Fibroblast of peridontal ligament (primary cell): ENCODE measurements around the gene PDX1.
"Not testable (repeated sequence)": the region's sequence is repeated elsewhere in the genome, so short reads cannot be mapped to it uniquely, and the experiment has no call there.

Experiments
- DNase-seq: peaks from one replicate; pipeline ENCODE4 v3.0.0-alpha.2; 2010; ENCODE audit errors: extremely low read depth

Gene PDX1

DNA sequence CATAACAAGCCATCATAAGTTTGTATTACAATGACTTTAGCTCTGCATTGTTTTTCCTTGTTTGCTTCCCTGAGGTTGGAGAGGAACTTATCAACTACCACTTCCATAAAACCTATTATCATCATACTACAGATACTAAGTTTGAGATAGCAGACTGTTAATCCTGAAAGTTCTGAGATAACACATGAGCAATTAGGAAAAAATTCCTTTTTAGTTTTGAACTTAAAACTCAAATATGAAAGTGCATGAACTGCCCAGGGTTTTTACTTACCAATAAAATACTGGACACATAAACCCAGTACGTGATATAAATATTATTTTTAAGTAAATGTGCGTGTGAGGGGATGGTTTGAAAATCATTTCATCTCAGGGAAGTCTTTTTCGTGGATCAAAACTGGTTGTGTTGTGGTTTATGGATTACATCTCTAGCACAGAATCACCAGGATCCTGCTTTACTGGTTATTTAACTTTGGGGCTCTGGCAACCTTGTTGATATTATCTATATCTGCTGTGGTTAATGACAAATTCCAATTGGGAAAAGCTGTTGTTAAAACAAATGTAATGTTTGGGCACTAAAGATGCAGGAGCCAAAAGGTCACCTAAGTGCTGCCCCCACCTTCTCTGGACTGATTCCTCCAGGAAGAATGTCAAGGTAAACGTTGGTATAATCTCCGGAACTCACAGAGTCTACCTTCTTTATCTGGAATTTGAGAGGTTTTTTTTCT lies 36.9 kb downstream of the PDX1 start:
- no peak for DNase-seq

- DNase-seq, result no peak
These were observed 40.2 kb downstream of the PDX1 start for GRCh38 chr13:27959976-27960361.

GRCh38 chr13:27960362-27961226 lies 40.8 kb downstream of the PDX1 start:
- DNase-seq, result no peak

DNA sequence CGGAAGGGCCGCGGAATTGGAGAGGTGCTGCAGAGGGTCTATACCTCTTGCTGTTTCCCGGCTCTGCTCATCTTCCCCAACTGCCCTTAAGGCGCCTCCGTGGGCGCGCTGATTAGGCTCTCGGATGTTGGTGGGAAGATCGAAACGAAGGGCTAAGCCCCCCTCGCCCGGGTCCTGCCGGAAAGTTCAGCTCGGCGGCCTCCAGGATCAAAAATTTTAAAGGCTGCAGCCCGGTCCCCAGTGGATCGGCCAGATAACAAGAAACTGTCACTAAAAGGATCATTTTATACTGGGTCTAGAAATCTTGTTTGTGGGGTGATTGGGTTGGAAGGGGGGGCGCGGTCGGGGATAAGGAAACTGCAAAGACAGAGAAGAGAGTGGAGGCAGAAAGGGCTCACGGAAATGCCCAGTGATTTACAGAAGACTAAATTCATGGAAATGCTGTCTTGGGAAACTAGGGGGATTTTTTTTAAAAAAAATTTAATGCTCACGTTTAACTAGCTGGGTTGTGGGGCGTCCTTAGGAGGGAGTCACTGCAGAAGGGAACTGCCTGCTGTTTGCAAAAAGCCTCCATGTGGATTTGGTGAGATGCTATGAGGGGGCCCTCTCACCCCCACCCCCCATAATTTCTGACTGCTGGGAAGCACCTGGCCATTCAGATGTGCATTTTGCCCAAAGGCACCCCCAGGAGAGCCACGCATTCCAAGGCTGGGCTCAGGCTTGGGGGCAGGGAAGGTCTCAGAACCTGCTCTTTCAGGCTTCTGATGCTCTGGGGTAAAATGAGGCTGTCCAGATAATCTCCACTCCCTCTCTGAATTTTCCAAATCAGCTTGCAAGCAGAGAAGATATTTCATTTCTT lies 41.7 kb downstream of the PDX1 start:
- DNase-seq, result no peak

DNA sequence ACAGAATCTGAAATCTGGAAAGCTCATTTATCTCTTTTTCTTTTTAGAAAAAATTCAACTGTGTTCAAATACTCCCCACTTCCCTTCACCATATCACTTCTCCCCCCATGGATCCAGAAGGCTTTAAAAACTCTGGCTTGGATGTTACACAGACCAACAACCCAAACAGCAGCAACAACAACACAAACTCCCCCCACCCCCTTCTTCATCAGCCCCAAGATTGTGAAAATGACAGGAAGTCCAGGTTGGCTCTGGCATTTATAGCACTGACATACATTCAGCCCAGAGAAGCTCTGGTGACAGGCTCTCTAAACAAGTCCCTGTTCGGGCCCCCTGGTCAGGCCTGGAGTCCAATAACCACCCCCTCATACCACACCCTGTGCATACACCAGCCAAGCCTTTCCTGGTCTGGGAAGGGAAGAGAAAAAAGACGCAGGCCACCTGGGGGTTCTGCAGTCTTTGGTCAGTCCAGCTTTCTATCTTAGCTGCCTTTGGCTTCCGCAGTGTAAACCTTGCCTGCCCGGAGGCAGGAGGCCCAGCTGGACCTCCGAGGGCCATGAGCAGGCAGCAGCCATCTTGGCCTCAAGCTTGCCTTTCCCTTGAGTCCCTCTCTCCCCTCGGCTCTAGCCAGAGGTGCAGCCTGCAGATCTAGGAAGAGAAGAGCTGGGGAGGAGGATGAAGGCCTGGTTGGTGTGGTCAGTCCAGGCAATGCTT lies 42.5 kb downstream of the PDX1 start:
- DNase-seq, result no peak

- no peak for DNase-seq
These were observed 43.2 kb downstream of the PDX1 start for GRCh38 chr13:27962982-27963381.

GRCh38 chr13:27963491-27963890 lies 43.7 kb downstream of the PDX1 start:
- DNase-seq, result no peak

DNA sequence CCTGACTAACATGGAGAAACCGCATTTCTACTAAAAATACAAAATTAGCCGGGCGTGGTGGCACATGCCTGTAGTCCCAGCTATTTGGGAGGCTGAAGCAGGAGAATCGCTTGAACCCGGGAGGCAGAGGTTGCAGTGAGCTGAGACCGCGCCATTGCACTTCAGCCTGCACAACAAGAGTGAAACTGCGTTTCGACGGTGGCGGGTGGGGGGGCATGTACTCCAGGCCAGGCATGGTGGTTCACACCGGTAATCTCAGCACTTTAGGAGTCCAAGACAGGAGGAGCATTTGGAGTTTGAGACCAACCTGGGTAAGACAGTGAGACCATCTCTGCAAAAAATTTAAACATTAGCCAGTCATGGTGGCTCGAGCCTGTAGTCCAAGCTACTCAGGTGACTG lies 44.4 kb downstream of the PDX1 start:
- not testable (repeated sequence) for DNase-seq

GRCh38 chr13:27964741-27965323 lies 45.0 kb downstream of the PDX1 start:
- DNase-seq, result no peak

GRCh38 chr13:27965343-27965739 lies 45.5 kb downstream of the PDX1 start:
- DNase-seq, result no peak

GRCh38 chr13:27965740-27966640 lies 46.2 kb downstream of the PDX1 start:
- DNase-seq, result no peak

- no peak for DNase-seq
These were observed 46.9 kb downstream of the PDX1 start for GRCh38 chr13:27966641-27967202.

DNA sequence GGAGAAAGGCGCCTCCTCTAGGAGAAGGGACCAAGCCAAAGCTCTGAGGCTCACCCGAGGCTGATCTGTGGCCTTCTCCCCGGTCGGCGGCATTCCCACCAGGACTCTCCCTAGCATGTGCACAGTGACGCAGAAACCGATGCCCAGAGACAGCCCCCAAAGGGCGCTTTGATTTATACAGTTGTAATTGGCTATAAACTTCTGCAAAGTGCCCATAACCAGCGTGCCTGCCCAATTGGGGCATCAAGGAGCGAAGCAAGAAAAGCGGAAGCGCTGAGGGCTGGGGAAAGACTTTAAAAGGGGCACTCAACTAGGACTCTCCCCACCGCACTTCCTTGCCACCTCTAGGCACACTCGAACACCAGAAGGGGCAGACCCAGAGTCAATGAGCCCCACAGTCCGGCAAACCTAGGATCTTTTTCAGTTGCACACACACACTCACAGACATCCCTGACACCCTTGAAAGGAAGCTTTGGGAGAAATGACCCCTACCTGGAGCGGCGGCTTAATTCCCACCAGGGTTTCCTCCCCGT lies 47.5 kb downstream of the PDX1 start:
- no peak for DNase-seq

DNA sequence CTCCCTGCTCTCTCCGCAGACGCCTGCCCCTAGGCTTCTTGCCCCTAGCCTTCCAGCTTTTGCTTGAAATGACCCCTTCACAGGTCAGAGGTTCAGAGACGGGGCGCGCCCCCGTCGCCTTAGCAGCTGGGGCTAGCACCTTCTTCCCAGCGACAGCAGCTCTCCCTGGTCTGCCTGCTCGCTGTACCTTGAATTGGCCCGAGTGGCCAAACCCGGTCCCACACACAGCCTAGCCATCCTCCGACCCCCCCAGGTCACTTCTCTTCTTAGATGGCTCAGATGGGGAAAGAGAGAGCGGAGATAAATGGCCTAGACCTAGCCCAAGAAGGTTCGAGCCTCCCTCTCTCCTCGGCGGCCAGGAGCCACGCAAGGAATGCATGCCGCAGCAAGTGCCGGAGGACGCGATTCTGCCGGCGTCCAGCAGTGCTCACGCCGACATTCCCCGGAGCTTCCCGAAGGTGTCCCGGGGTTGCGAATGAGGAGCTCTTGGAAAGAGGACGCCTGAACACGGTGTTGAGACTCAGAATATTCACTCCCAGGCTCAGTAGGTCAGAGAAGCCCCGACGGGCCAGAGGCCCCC lies 48.0 kb downstream of the PDX1 start:
- no peak for DNase-seq

DNA sequence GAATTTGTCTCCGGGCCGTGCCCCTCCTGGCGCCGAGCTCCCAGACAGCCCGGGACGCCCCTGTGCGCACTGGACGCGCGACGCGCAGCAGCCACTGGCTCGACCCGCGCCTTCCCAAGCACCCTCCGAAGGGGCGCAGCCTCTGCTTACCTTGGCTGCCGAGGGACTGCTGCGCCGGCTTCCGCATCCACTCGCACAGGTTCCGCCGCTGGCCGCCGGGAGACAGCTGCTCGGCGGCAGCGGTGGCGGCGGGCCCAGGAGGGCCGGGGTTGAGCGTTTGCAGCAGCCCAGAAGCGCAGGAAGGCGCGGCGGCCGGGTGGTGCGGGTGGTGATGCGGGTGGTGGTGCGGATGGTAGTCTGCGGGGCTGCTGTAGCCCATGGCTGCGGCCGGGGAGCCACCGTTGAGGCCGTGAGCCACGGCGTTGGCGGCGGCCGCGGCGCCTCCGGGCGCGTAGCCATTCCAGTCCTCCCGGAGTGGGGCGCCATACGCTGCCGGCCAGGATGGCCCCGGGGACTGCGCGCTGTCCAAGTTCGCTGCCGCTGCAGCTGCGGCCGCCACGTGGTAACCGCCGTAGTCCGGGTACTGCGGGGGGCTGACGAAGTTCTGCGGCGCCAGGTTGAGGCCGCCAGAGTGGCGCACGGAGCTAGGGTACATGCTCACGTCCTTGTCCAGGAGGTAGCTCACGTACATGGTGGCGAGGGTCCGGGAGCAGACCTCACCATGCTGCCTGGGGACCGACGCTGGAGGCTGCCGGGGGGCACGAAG lies 48.7 kb downstream of the PDX1 start:
- DNase-seq, result no peak

DNA sequence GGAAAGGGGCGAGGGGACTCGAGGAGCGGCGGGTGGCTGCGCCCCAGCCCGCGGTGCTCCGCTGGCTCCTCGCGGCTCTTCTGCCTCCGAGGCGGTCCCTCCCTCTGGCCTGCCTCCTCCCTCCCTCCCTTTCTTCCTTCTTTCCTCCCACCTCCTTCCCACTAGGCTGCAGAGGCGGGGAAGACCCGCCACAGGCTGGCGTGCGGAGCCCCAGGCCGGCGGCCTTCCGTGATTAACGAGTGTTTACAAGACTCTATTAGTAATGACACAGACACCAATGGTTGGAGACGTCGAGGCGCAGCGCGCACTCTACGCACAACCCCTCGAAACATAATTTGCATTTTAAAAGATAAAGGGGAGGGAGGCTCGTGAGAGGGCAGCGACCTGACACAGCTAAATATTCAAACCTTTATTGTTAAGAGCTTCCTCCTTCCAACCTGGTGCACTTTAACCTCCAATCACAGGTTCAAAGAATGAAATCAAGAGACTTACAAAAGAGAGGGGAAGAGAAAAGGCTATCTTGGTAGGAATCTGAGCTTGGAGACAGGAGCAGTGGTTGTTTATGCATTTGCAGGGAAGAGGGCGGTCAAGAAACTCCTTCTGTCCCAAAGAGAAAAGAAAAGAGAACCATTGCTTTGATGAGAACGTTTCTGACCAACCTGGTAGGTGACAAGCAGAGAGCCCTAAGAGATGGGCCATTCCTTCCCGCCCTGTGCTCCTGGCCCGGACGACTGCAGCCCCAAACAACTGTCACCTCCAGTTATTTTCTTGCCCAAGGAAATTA lies 49.5 kb downstream of the PDX1 start, which contains the start of gene CDX2:
TSS of gene CDX2 (minus strand) at position 234 of the 784 bp plus-strand sequence. CDS start 309 bp downstream, outside the sequence.
- no peak for DNase-seq

- DNase-seq, result no peak
These were observed 50.0 kb downstream of the PDX1 start for GRCh38 chr13:27969866-27970229.
